ENCODE measurements around the gene CFAP44. TPM values are rescaled to one million over a fixed set of nuclear protein-coding genes. Genes with fewer than 3 reads are reported as not detected.

The CFAP44 gene
- 3.1 and 5.5 TPM in 2 replicates for total RNA-seq

GRCh38 chr3:113441051-113441770 lies at the start of gene CFAP44:
CFAP44 (minus strand) TSS chr3:113441493; CDS start chr3:113433664, 7,829 bp downstream.

Other genes with a start within 250 kb of the CFAP44 start
- 3.3 and 8.6 TPM in 2 replicates for gene BOC, start 229.9 kb downstream of the CFAP44 start, total RNA-seq
- 9.6 and 20.8 TPM in 2 replicates for gene SPICE1, start 73.7 kb upstream of the CFAP44 start, total RNA-seq
- not detected in 2 replicates for gene SIDT1, start 91.1 kb upstream of the CFAP44 start, total RNA-seq